Activated CD4-positive, alpha-beta T cell treated with anti-CD3 and anti-CD28 coated beads, Interleukin-10, Interleukin-2, amounts not matched to agents 100 ng/mL and 50 ng/mL, durations not matched to agents 16 hours and 8 hours (primary cell): ENCODE results near the gene CRB1.

Experiments used
- DNase-seq: peaks from one replicate; pipeline ENCODE4 v3.0.0-alpha.2; 2020

Gene CRB1

GRCh38 chr1:197351821-197352440 is 83.9 kb downstream of the CRB1 start:
- DNase-seq, result no peak

GRCh38 chr1:197355248-197355995 is 87.4 kb downstream of the CRB1 start:
- DNase-seq, result no peak

DNA sequence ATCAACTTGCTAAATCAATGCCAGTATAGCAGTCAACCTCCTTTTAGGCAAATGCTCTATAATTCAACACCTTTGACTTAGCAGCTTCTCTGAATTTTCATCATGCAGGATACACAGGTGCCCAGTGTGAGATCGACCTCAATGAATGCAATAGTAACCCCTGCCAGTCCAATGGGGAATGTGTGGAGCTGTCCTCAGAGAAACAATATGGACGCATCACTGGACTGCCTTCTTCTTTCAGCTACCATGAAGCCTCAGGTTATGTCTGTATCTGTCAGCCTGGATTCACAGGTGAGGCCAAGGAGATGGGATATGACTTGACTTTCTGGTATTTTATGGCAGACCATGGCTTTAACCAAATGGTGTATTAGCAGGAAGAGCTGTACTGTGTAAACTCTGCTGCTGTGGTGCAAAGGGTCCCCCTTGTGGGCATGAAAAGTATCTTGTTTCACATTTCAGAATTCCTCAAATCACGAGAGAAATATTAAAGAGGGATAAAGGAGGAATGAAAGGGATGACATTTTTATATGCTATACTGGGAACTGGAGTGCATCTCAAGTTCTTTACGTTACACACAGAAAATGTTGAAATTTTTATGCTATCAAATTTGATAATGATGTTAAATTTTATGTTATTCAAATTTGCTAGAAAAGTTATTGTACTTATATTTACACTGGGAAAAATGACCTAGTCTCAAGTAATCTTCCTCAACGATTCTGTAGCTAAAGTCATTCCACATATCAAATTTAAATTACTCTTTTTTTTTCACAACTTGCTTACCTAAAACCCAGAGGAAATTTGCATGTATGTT is 88.9 kb downstream of the CRB1 start:
- DNase-seq, result peak; percentile 28

GRCh38 chr1:197358959-197359358 is 90.9 kb downstream of the CRB1 start:
- no peak for DNase-seq

DNA sequence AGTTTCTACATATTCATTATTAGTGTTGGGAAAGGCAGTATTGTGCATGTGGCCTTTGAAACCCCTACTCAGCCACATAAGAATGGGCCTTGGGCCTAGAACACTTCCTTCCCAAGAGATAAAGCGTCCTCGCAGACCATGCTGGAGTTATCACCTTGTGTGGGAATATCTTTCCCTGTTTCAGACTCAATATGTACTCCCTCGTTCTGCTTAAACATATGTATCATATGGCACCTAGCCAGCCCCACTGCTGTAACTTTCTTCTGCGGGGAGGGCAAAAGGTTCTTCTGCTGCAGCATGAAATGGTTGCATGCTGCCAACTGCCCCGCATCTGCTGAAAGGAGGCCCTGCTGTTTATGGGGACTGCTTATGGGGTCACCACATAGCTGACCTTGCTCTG is 92.0 kb downstream of the CRB1 start:
- no peak for DNase-seq

DNA sequence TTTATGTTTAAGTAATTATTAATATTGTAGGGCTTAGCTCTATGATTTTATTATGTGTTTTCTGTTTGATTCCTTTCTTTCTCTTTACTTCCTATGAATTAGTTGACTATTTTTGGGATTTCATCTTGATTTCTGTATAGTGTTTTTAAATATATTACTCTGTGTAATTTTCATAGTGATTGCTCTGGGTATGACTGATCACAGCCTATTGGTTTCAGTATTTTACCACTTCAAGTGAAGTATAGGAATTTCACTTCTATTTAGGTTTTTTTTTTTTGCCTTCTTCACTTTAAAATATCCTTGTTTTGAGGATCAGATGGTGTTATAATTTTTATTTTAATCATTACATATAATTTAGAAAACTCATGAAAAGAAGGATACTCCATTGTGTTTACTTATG is 94.8 kb downstream of the CRB1 start:
- DNase-seq, result no peak

DNA sequence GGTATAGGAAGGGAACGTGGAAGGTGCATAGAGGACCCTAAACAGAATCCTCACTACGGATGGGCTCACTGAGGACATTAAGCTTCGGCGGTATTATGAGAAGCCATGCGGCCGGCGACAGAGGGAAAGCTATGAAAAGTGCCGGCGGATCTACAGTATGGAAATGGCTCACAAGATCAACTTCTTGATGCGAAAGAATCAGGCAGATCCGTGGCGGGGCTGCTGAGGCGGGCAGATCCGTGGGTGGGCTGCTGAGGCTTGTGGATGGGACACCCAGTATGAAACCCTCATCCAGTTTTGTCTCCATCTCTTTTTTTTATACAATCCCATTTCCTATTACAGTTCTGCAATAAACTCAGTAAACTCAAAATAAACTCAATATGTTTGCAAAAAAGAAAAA is 95.8 kb downstream of the CRB1 start:
- DNase-seq, result no peak

DNA sequence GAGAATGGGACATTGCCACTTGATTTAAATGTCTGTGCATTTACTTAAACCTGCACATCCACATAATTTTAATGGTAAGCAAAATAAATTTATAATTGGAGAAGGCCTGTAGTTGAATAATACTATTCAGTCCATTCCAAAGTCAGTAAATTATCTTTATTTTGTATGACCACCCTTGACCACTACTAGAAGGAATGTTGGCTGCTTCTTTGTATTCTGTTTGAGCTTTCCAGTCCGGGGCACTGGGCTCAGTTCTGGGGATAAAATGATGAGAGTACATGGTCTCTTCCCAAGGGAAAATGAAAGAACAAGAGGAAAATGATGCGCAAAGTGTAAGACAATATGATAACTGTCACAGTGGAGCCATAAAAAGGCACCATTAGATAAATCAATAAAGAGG is 98.9 kb downstream of the CRB1 start:
- DNase-seq, result no peak

DNA sequence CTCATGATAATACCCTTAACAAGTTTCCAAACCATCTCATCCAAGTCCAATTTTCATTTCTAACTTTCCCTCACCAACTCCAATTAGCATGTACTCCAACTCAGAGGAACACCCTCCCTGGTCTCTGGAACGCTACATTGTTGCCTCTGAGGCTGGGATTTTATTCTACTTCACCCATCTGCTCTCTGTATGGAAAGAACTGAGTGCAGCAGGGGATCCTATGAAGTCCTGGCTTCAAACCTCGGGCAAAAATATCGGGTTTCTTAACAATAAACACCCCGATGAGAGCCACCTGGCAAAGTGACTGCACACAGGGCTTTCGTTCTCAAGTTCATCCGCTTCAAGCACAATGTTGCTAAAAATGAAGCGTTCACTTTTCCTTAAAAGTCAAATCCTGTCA is 99.6 kb downstream of the CRB1 start:
- DNase-seq, result no peak

- DNase-seq, result no peak
Measured at GRCh38 chr1:197374428-197374827, 106.4 kb downstream of the CRB1 start.

GRCh38 chr1:197384471-197384870 is 116.4 kb downstream of the CRB1 start:
- no peak for DNase-seq

DNA sequence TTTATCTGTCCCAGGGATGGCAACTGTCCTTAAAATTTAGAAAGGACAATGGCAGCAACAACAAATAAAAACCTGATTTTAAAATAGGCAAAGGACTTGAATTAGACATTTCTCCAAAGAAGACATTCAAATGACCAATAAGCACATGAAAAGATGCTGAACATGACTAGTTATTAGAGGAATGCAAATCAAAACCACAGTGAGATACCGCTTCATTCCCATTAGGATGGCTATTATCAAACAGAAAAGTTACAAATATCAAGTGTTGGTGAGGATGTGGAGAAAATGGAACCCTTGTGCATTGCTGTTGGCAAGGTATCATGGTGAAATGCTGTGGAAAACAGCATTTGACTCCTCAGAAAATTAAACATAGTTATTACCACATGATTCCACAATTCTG is 120.7 kb downstream of the CRB1 start:
- no peak for DNase-seq

DNA sequence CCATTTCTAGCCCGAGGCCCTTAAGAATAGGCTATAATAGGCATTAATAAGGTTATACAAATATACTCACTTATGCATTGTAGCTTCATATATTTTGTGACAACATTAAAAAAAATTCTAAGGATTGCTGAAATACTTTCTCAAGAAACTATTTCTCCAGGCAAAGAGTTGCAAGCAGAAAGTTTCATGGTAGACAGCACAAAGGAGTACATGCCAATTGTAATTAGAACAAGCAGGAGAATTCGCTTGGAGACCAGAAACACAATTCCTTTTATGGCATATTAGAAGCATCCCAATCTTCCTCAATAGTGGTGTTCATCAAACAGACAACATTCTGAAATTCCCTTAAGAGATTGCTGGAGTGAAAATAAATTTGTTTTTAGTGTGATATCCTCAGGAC is 122.8 kb downstream of the CRB1 start:
- no peak for DNase-seq

- peak; percentile 15 for DNase-seq
Measured at GRCh38 chr1:197391303-197392226, 123.5 kb downstream of the CRB1 start.

DNA sequence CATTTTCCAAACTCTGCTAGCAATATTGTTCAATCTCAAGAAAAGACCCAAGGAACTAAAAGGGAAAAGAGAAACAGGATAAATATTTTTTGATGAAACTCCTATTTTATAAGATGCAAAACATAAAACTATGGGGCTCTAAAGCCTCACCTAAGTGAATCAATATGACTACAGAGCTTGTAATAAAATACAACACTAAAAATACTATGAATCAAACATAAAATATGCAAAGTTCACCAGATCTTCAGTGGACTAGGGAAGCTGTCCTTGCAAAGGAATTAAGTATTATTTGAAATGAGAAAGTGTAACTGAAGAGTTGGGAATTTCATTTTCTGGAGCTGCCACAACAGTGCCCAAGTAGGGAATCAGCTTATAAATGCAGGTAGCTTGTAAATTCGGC is 124.5 kb downstream of the CRB1 start:
- no peak for DNase-seq

- no peak for DNase-seq
Measured at GRCh38 chr1:197393105-197393504, 125.1 kb downstream of the CRB1 start.

DNA sequence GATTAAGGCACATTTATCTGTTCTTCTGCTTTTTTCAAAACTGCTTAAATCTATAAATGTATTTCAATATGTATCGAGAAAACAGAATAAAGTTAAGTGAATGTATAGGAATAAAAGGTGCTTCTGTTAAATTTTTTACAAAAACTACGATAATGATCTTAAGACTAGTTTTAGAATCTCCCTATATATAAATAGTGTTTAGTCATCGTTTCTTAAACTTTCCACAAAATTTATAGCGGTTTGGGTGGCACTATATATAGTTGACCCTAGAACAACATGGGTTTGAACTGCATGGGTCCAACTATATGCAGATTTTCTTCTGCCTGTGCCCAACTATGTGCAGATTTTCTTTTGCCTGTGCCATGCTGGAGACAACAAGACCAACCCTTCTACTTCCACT is 125.7 kb downstream of the CRB1 start:
- DNase-seq, result no peak

- no peak for DNase-seq
Measured at GRCh38 chr1:197394831-197395608, 127.0 kb downstream of the CRB1 start.

GRCh38 chr1:197397895-197398294 is 129.8 kb downstream of the CRB1 start:
- no peak for DNase-seq

DNA sequence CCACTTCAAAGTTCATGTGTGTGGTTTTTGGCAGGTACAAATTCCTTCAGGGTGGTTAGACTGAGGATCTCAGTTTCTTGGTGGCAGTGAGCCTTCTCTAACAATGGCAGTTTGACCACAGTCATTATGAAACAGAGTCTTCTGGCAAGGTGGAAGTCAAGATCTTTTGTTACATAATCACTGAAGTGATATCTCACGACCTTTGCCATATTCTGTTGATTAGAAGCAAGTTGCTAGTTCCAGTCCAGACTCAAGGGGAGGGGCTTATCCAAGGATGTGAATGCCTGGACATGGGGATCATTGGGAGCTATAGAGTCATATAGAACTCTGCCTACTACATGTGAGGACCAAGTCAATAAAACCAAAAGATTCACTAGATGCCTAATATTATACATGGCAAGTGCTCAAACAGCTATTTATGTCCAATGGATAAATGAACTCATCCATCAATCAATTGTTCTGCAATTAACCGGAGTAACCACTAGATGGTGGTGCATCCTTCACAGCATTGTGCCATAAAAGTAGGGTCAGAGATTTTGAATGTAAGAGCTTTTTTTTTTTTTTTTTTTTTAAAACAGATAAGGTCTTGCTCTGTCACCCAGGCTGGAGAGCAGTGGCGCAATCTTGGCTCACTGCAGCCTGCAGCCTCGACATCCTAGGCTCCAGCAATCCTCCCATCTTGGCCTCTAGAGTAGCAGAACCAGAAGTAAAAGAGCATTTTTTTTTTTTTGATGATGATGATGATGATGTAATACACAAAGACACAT is 131.9 kb downstream of the CRB1 start:
- DNase-seq, result peak; percentile 50

GRCh38 chr1:197400522-197400902 is 132.5 kb downstream of the CRB1 start:
- no peak for DNase-seq
